ENCODE results near the gene PCBP1. TPM values are rescaled to one million over a fixed set of nuclear protein-coding genes. Genes with fewer than 3 reads are reported as not detected.

PCBP1 gene
- total and polyA plus RNA-seq, 2 experiments from 2014 or later: 127 to 152 TPM

DNA sequence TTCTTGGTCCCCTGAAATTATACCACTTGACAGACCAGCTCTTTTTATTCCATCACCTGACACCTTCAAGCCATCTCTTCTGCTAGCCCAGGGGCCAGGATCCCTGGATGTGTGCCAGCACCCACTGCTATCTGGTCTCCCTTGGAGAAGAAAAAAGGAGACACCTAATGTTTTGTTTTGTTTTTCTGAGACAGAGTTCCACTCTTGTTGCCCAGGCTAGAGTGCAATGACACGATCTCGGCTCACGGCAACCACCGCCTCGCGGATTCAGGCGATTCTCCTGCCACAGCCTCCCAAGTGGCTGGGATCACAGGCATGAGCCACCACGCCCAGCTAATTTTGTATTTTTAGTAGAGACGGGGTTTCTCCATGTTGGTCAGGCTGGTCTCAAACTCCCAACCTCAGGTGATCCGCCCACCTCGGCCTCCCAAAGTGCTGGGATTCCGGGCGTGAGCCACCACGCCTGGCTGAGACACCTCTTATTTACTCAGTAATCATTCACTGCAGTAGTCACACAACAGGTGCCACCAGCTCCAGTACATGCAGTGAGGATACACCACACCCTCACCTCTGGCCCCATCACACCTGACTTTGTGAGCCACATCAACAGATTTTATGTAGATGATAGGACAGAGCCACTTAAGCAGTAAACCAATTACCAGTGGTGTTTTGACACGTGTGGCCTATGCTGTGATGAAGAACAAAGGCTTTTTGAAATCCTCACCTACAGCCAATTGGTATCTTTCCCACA, 42.8 kb upstream of the PCBP1 start:
- Histone ChIP-seq H3K36me3 (peaks cover 2% of the 10 kb centered on the region), H3K4me1 (ENCODE audit: low read depth) (no peaks in the 10 kb centered on the region), H3K9me3 (ENCODE audit: low read depth) (no peaks in the 10 kb centered on the region), H3K27ac (no peak overlapping the region), H3K27me3 (no peaks in the 10 kb centered on the region), H3K4me3 (no peak overlapping the region)
- no peak for DNase-seq (ENCODE audit: low read depth in 1 of 2, low spot score in 1 of 2)
- TF ChIP-seq, protein P1, sequence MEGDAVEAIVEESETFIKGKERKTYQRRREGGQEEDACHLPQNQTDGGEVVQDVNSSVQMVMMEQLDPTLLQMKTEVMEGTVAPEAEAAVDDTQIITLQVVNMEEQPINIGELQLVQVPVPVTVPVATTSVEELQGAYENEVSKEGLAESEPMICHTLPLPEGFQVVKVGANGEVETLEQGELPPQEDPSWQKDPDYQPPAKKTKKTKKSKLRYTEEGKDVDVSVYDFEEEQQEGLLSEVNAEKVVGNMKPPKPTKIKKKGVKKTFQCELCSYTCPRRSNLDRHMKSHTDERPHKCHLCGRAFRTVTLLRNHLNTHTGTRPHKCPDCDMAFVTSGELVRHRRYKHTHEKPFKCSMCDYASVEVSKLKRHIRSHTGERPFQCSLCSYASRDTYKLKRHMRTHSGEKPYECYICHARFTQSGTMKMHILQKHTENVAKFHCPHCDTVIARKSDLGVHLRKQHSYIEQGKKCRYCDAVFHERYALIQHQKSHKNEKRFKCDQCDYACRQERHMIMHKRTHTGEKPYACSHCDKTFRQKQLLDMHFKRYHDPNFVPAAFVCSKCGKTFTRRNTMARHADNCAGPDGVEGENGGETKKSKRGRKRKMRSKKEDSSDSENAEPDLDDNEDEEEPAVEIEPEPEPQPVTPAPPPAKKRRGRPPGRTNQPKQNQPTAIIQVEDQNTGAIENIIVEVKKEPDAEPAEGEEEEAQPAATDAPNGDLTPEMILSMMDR (IDR thresholded peaks at IDR 0.05; ENCODE audit: low read depth, low read length): no peak

DNA sequence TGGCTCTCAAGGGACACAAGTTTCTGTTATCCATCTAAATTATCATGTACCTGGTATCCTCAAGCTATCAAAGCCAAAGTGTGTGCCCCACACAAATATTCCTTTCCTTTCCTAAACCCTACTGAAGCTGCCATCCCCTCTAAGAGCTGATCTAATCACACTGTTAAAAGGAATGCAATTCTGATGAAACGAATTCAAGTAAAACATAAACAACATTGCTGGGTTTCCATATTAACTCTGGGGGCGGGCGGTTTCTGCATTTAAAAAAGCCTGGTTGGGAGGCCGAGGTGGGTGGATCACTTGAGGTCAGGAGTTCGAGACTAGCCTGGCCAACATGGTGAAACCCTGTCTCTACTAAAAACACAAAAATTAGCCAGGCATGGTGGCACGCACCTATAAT, 41.9 kb upstream of the PCBP1 start:
- no peak for DNase-seq (ENCODE audit: low read depth in 1 of 2, low spot score in 1 of 2)
- Histone ChIP-seq H3K27ac (no peak overlapping the region), H3K4me1 (ENCODE audit: low read depth) (no peaks in the 10 kb centered on the region), H3K27me3 (no peaks in the 10 kb centered on the region), H3K4me3 (no peak overlapping the region), H3K36me3 (peaks cover 2% of the 10 kb centered on the region), H3K9me3 (ENCODE audit: low read depth) (no peaks in the 10 kb centered on the region)
- TF ChIP-seq, protein P1 (IDR thresholded peaks at IDR 0.05; ENCODE audit: low read depth, low read length): no peak

DNA sequence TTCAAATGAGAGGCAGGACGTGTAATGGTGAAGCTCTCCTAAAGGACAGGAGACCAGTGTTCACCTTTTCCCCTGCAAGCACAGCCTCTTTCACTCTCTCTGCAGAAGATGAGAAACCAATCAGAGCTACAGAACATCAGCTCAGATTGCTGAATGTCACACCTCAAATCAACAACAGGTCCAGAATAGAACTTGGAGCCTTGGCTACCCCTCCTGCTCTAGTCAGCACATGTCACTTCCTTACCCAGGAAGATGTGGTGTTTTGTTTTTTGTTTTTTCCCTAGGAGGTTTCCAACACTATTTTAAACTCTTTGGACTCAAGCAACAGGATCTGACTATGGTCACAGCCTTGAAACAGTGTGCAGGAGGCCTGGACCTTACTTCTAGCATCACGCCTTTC, 41.3 kb upstream of the PCBP1 start:
- Histone ChIP-seq H3K27ac (no peak overlapping the region), H3K4me3 (no peak overlapping the region), H3K27me3 (no peaks in the 10 kb centered on the region), H3K9me3 (ENCODE audit: low read depth) (no peaks in the 10 kb centered on the region), H3K36me3 (peaks cover 3% of the 10 kb centered on the region), H3K4me1 (ENCODE audit: low read depth) (no peaks in the 10 kb centered on the region)
- TF ChIP-seq, protein P1 (IDR thresholded peaks at IDR 0.05; ENCODE audit: low read depth, low read length): no peak
- no peak for DNase-seq (ENCODE audit: low read depth in 1 of 2, low spot score in 1 of 2)

DNA sequence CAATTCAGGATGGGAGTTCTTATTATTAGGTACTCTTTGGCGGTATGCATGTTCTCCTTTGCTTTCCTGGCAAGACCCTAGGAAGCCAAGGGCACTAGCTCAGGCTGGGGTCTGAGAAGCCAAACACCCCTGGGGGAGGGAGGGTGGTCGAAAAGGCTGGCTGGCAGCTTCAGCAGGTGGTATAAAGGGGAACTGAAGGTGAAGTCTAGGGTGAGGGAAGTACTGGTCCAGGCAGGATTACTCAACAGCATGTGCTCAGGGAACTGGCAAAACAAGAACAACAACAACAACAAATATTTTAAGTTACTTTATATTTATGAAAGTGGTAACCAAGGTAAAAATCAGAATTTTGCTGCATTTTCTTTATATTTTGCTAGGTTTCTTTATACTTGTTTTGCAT, 40.7 kb upstream of the PCBP1 start:
- Histone ChIP-seq H3K27ac (no peak overlapping the region), H3K9me3 (ENCODE audit: low read depth) (no peaks in the 10 kb centered on the region), H3K27me3 (no peaks in the 10 kb centered on the region), H3K4me3 (no peak overlapping the region), H3K36me3 (peaks cover 8% of the 10 kb centered on the region), H3K4me1 (ENCODE audit: low read depth) (no peaks in the 10 kb centered on the region)
- TF ChIP-seq, protein P1 (IDR thresholded peaks at IDR 0.05; ENCODE audit: low read depth, low read length): no peak
- no peak for DNase-seq (ENCODE audit: low read depth in 1 of 2, low spot score in 1 of 2)

DNA sequence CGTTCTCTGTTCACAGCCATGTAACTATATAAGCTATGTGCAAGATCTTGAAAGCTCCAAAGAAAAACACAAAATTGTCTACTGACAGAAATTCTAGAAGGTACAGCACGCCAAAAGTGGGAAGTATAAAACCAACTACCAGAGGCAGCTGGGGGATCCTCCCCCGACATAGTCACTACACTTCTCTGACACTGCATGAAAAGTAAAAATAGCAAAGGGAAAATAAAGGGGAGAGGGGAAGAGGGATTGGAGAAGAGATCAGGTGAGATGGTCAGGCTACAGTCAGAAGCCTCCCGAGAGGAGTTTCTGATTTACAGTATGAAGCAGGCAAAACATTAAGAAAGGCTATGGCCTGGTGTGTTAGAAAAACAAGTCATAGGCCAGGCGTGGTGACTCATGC, 39.8 kb upstream of the PCBP1 start:
- no peaks in the 10 kb centered on the region for H3K9me3 ChIP-seq (ENCODE audit: low read depth)
- peaks cover 8% of the 10 kb centered on the region for H3K36me3 ChIP-seq
- no peak for DNase-seq (ENCODE audit: low read depth in 1 of 2, low spot score in 1 of 2)
- H3K4me3 ChIP-seq: no peak overlapping the region
- H3K27ac ChIP-seq: no peak overlapping the region
- H3K27me3 ChIP-seq: no peaks in the 10 kb centered on the region
- no peaks in the 10 kb centered on the region for H3K4me1 ChIP-seq (ENCODE audit: low read depth)
- TF ChIP-seq, protein P1 (IDR thresholded peaks at IDR 0.05; ENCODE audit: low read depth, low read length): no peak
